BLaER1 (cell line): ENCODE data around the gene CORT.

Experiments
- H3K27ac ChIP-seq: shearing (Covaris generic); formaldehyde crosslinking; 2 replicates; pipeline ENCODE4 v1.8.1; 2022
- H3K27me3 ChIP-seq: shearing (Covaris generic); formaldehyde crosslinking; 2 replicates; pipeline ENCODE4 v1.8.1; 2022
- H3K36me3 ChIP-seq: shearing (Covaris generic); formaldehyde crosslinking; 2 replicates; pipeline ENCODE4 v1.8.1; 2022
- H3K4me1 ChIP-seq: shearing (Covaris generic); formaldehyde crosslinking; 2 replicates; pipeline ENCODE4 v1.8.1; 2022
- H3K4me2 ChIP-seq: shearing (Covaris generic); formaldehyde crosslinking; 2 replicates; pipeline ENCODE4 v1.8.1; 2022
- H3K4me3 ChIP-seq: shearing (Covaris generic); formaldehyde crosslinking; 2 replicates; pipeline ENCODE4 v1.8.1; 2022
- H3K9ac ChIP-seq: shearing (Covaris generic); formaldehyde crosslinking; 2 replicates; pipeline ENCODE4 v1.8.1; 2022
- H3K9me3 ChIP-seq: shearing (Covaris generic); formaldehyde crosslinking; 2 replicates; pipeline ENCODE4 v1.8.1; 2022
- H4K20me1 ChIP-seq: shearing (Covaris generic); formaldehyde crosslinking; 2 replicates; pipeline ENCODE4 v1.8.1; 2022
- Cebpa-rat ChIP-seq: shearing (Covaris generic); IDR thresholded peaks from 2 replicates; pipeline ENCODE4 v1.8.1; 2022

CORT gene

DNA sequence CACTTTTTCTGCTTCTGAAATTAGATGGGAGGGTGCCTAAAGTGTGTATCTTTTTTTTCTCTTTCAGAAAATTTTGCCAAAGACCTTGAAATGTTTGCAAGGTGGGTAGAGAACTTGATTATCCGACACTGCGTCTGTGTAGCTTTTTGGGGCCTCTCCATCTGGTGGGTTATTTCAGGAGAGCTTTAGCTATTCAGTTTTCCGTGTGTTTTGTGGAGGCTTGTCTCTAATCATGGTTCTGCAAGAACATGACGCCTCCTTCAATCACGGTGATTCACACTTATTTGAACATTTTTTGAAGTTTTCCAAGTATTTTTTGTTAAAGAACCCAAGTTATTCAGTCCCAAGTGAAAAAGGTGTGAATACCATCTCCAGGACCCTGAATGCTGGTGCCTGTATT lies 15.2 kb upstream of the CORT start:
- no peak overlapping the region for H3K4me3 ChIP-seq
- no peak overlapping the region for H3K9ac ChIP-seq
- TF ChIP-seq Cebpa-rat = no peak
- no peak overlapping the region for H3K4me2 ChIP-seq
- H3K27me3 ChIP-seq = no peaks in the 10 kb centered on the region
- no peak overlapping the region for H3K27ac ChIP-seq
- H4K20me1 ChIP-seq = no peaks in the 10 kb centered on the region
- no peaks in the 10 kb centered on the region for H3K9me3 ChIP-seq
- 0 out of 2 replicates have a peak, but pooled peaks cover 14% of the 10 kb centered on the region for H3K36me3 ChIP-seq
- peaks cover 34% of the 10 kb centered on the region for H3K4me1 ChIP-seq

DNA sequence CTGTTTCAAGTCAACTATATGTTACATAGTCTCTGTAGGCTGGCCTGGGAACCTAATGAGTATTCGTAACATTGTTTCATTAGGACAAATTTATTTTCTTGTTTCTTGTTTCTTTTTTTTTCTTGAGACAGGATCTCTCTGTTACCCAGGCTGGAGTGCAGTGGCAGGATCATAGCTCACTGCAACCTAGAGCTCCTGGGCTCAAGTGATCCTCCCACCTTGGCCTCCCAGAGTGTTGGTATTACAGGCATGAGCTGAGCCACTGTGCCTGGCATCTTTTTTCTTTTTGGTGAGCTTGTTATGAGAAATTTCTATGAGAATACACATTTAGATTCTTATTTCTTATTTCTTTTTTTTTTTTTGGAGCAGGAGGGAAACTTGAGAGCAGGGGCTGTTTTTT lies 12.8 kb upstream of the CORT start:
- Histone ChIP-seq H3K4me1 (peaks cover 19% of the 10 kb centered on the region), H3K9me3 (no peaks in the 10 kb centered on the region), H3K4me2 (no peak overlapping the region), H4K20me1 (no peaks in the 10 kb centered on the region), H3K4me3 (no peak overlapping the region), H3K27me3 (no peaks in the 10 kb centered on the region), H3K27ac (no peak overlapping the region), H3K36me3 (peaks cover 33% of the 10 kb centered on the region), H3K9ac (no peak overlapping the region)
- no peak for TF ChIP-seq Cebpa-rat

DNA sequence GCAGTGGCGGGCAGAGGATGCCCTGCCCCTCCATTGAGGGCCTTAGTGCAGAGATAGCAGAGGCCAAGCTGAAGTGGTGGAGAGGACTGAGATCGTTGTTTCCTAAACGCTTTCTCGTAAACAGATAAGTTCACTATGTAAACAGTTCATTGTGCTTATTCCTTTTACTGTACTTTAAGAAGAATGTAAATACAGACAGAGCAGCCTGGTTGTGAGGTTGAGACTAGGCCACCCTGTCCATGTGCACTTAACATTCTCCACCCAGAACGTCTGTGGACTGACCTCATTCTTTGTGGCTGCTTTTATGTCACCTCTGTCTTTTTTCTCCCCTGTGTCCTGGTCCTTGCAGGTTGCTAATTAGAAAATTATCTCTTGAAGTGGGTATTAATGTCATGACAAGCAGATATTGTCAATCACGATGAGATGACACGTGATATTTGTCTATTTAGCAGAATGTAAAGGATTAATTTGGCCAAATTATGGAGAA lies 11.1 kb upstream of the CORT start:
- H3K4me2 ChIP-seq = no peak overlapping the region
- no peaks in the 10 kb centered on the region for H3K27me3 ChIP-seq
- no peaks in the 10 kb centered on the region for H3K9me3 ChIP-seq
- H3K27ac ChIP-seq = no peak overlapping the region
- no peak for TF ChIP-seq Cebpa-rat
- no peak overlapping the region for H3K9ac ChIP-seq
- H4K20me1 ChIP-seq = no peaks in the 10 kb centered on the region
- no peak overlapping the region for H3K4me3 ChIP-seq
- H3K4me1 ChIP-seq = peaks cover 2% of the 10 kb centered on the region; the same call in 1 of the 2 replicates
- H3K36me3 ChIP-seq = peaks cover 33% of the 10 kb centered on the region

DNA sequence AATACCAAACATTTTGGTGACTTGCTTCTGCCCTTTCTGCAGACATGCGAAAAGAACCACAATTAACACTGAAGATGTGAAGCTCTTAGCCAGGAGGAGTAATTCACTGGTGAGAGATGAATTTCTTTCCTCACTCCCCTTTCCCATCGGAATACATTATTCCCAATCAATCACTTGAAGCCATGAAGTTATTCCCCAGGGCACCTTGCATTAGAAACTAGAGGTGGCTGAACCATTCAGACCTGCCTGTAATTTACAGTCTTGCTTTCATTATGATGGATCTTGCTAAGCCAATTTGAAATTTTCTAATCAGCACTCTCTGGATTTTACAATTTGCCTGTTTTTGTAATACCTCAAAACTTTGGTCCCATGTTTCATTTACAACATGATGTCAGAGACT lies 9.5 kb upstream of the CORT start:
- TF ChIP-seq Cebpa-rat = no peak
- no peaks in the 10 kb centered on the region for H3K9me3 ChIP-seq
- no peaks in the 10 kb centered on the region for H4K20me1 ChIP-seq
- no peak overlapping the region for H3K4me2 ChIP-seq
- no peak overlapping the region for H3K27ac ChIP-seq
- H3K27me3 ChIP-seq = no peaks in the 10 kb centered on the region
- H3K9ac ChIP-seq = no peak overlapping the region
- H3K4me1 ChIP-seq = no peaks in the 10 kb centered on the region
- no peak overlapping the region for H3K4me3 ChIP-seq
- peaks cover 39% of the 10 kb centered on the region for H3K36me3 ChIP-seq

DNA sequence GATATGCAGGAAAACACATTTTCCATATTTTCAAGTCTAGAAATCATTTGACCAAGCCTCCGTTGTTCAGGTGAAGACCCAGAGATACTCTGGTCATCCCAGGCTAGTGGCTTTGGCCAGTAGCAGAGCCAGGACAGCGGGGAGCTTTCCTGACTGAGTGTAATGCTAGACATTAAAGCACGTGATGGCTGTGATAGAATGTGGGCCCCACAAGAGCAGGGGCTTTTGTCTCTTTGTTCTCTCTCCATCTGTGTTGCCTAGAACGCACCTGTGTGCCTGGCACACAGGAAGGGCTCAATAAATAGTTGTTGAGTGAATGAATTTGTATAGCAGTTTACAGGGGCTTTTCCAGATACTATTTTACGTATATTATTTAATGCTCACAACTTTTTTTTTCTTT lies 9.0 kb upstream of the CORT start:
- Histone ChIP-seq H3K4me2 (no peak overlapping the region), H3K4me1 (no peaks in the 10 kb centered on the region), H3K4me3 (no peak overlapping the region), H3K36me3 (peaks cover 40% of the 10 kb centered on the region), H4K20me1 (no peaks in the 10 kb centered on the region), H3K9me3 (no peaks in the 10 kb centered on the region), H3K27ac (no peak overlapping the region), H3K27me3 (no peaks in the 10 kb centered on the region), H3K9ac (no peak overlapping the region)
- no peak for TF ChIP-seq Cebpa-rat

DNA sequence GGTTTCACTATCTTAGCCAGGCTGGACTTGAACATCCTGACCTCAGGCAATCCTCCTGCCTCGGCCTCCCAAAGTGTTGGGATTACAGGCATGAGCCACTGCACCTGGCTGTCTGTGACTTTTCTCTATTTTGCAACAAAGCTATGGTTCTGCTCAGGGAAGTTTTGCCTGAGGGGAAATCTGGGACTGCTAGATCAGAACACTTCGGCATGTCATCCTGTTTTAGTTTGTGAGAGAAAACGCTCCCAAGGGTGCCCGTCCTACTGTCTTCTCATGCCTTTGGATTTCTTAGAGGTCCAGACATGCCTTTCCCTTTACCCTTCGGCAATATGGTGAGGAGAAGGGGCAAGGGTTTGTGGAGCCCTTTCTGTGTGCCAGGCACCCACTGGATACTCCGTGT lies 5.6 kb upstream of the CORT start:
- no peak overlapping the region for H3K4me3 ChIP-seq
- H3K27ac ChIP-seq = no peak overlapping the region
- TF ChIP-seq Cebpa-rat = no peak
- no peaks in the 10 kb centered on the region for H3K27me3 ChIP-seq
- no peaks in the 10 kb centered on the region for H3K4me1 ChIP-seq
- no peaks in the 10 kb centered on the region for H3K9me3 ChIP-seq
- H3K4me2 ChIP-seq = no peak overlapping the region
- H3K36me3 ChIP-seq = peaks cover 58% of the 10 kb centered on the region
- H4K20me1 ChIP-seq = no peaks in the 10 kb centered on the region
- H3K9ac ChIP-seq = no peak overlapping the region

DNA sequence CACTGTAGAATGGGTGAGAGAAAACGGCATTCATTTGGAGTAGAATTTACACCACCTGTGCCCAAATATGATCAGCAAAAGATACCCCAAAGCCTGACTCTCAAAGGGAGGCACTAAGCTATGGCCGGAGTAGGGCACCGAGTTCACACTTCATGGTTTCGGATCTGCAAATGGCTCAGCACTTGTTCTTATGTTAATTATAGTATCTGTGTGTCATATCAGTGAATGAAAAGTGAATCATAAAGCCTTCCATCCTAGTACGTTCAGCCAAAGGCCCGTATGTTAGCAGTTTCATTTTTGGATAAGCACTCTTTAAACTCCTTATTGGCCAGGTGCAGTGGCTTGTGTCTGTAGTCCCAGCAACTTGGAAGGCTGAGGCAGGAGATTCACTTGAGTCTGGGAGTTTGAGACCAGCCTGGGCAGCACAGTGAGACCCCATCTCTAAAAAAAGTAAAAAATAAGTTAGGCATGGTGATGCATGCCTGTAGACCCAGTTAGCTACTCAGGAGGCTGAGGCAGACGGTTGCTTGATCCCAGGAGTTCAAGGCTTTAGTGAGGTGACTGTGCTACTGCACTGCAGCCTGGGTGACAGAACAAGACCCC lies 4.9 kb upstream of the CORT start:
- TF ChIP-seq Cebpa-rat = no peak
- Histone ChIP-seq H3K9me3 (no peaks in the 10 kb centered on the region), H3K27me3 (no peaks in the 10 kb centered on the region), H3K4me2 (no peak overlapping the region), H3K36me3 (peaks cover 60% of the 10 kb centered on the region), H3K9ac (no peak overlapping the region), H3K4me1 (no peaks in the 10 kb centered on the region), H3K4me3 (no peak overlapping the region), H3K27ac (no peak overlapping the region), H4K20me1 (no peaks in the 10 kb centered on the region)

DNA sequence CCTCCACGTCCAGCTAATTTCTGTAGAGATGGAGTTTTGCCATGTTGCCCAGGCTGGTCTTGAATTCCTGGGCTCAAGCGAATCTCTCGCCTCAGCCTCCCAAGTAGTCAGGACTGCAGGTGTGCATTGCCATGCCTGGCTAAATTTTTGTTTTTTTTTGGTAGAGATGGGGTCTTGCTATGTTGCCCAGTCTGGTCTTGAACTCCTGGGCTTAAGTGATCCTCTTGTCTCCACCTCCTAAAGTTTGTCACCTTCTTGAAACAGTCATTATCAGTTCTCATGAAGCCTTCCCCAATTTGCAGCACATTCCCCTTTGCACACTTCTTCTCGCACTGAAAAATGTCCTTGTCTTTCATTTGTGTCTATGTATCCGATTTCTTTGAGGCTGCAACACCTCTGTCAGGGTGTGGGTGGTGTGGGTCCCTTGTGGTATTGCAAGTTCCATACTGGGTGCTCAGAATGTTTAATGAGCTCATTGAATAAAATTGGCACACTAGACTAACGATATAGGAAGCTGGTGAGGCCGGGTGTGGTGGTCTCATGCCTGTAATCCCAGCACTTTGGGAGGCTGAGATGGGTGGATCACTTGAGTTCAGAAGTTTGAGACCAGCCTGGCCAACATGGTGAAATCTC lies 2.9 kb upstream of the CORT start:
- Histone ChIP-seq H3K36me3 (peaks cover 49% of the 10 kb centered on the region), H3K4me3 (no peak overlapping the region), H3K9me3 (no peaks in the 10 kb centered on the region), H3K4me2 (no peak overlapping the region), H3K4me1 (no peaks in the 10 kb centered on the region), H3K9ac (no peak overlapping the region), H3K27me3 (no peaks in the 10 kb centered on the region), H3K27ac (no peak overlapping the region), H4K20me1 (no peaks in the 10 kb centered on the region)
- TF ChIP-seq Cebpa-rat = no peak

DNA sequence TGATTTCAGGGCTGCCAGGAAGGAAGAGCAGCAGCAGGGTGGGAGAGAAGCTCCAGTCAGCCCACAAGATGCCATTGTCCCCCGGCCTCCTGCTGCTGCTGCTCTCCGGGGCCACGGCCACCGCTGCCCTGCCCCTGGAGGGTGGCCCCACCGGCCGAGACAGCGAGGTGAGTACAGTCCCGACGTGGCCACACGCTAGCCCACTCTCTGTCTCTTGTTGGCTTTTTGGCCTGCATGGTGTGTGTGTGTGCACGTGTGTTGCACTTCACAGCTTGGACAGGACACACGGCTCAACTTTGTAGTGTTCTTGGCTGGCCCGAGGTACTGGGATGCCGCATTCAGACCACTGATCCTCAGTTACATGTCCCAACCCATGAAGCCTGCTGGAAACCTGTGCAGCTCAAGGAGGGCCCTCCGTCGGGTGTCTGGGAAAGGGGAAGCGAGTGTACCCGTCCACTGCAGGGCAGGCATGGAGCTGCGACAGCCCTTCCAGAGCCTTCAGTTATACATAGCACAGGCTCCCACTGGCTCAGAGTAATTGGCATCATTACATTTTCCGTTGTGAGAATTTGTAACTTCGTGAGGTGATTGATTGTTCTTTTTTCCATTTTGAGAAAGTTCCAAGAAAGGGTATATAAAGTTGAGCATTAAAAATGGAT lies 454 bp downstream of the CORT start:
- Histone ChIP-seq H3K4me1 (no peaks in the 10 kb centered on the region), H3K4me3 (no peak overlapping the region), H3K9ac (no peak overlapping the region), H3K36me3 (peaks cover 39% of the 10 kb centered on the region; the same call in 1 of the 2 replicates), H3K4me2 (no peak overlapping the region), H3K27me3 (no peaks in the 10 kb centered on the region), H3K9me3 (no peaks in the 10 kb centered on the region), H4K20me1 (no peaks in the 10 kb centered on the region), H3K27ac (no peak overlapping the region)
- no peak for TF ChIP-seq Cebpa-rat

DNA sequence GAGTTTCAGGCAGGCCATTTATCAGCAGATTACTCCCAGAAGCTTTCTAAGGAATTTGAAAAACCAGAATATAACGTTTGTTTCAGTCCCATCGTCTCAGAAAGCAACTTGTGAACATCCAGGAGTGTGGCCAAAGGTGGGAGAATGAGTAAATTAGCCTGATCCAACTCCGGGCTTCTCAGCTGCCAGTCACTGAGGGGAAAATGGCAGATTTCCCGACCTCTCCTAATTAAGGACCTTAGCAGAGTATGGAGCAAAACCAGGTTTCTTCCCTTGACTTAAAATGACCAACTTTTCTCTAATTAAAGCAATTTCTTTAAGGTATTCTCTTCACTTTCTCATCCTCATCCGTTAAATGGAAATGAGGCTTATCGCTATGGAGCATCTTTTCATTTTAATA lies 1.0 kb downstream of the CORT start:
- H3K9me3 ChIP-seq = no peaks in the 10 kb centered on the region
- H3K9ac ChIP-seq = no peak overlapping the region
- H3K4me2 ChIP-seq = no peak overlapping the region
- H3K4me3 ChIP-seq = no peak overlapping the region
- H3K27ac ChIP-seq = no peak overlapping the region
- H4K20me1 ChIP-seq = no peaks in the 10 kb centered on the region
- TF ChIP-seq Cebpa-rat = no peak
- no peaks in the 10 kb centered on the region for H3K27me3 ChIP-seq
- no peaks in the 10 kb centered on the region for H3K4me1 ChIP-seq
- peaks cover 41% of the 10 kb centered on the region for H3K36me3 ChIP-seq
